IMR-90 (cell line): ENCODE data around the gene CORO1A. TPM values are rescaled to one million over a fixed set of nuclear protein-coding genes. Genes with fewer than 3 reads are reported as not detected.

Source experiments
- ATAC-seq: fragments of 200-7000 bp; cut with Tn5 transposase; 2 replicates; pipeline ENCODE4 v1.9.1; 2020; ENCODE audit warnings: low read depth, mild to moderate bottlenecking, moderate library complexity
- BruUV-seq: library from RNA; stranded (reverse); fragments of 400-500 nt; replicated peaks from 2 replicates; lab custom pipeline; 2021; lab: Mats Ljungman, UMichigan
- CTCF ChIA-PET: fragments of 300-600 bp; formaldehyde crosslinking; extraction: SDS; loops from one replicate; lab custom pipeline; 2021; ENCODE audit warnings: antibody characterized with exemption; lab: Yijun Ruan, JAX
- POLR2A ChIA-PET: fragments of 300-600 bp; sonication (Branson Sonifier 250); formaldehyde crosslinking; loops from one replicate; lab custom pipeline; 2022; ENCODE audit warnings: antibody characterized with exemption; ENCODE audit not compliant: unreplicated experiment; lab: Charles Lee
- DNase-seq: peaks from one replicate; pipeline ENCODE4 v3.0.0; 2013
- H2AFZ ChIP-seq: replicated peaks from 2 replicates; pipeline ENCODE3; 2013; ENCODE audit warnings: low read length, mild to moderate bottlenecking; ENCODE audit not compliant: poor library complexity
- H2AK5ac ChIP-seq: 2 replicates; pipeline ENCODE4 v1.6.1; 2013; ENCODE audit warnings: low read depth, low read length, inconsistent platforms
- H2AK9ac ChIP-seq: replicated peaks from 2 replicates; pipeline ENCODE3; 2013; ENCODE audit warnings: mild to moderate bottlenecking, low read depth, low read length, moderate library complexity; ENCODE audit not compliant: poor library complexity
- H2BK120ac ChIP-seq: 2 replicates; pipeline ENCODE4 v1.6.1; 2013; ENCODE audit warnings: low read depth, low read length, inconsistent platforms
- H2BK15ac ChIP-seq: 3 replicates; pipeline ENCODE4 v1.6.1; 2013; ENCODE audit warnings: low read depth, low read length, inconsistent platforms
- H2BK20ac ChIP-seq: 2 replicates; pipeline ENCODE4 v1.6.1; 2013; ENCODE audit warnings: low read depth, mild to moderate bottlenecking, inconsistent platforms, low read length, moderate library complexity
- H2BK5ac ChIP-seq: 2 replicates; pipeline ENCODE4 v1.6.1; 2013; ENCODE audit warnings: mild to moderate bottlenecking, low read depth, low read length, inconsistent platforms; ENCODE audit not compliant: poor library complexity, severe bottlenecking
- H3K14ac ChIP-seq: replicated peaks from 2 replicates; pipeline ENCODE4 v1.6.1; 2013; ENCODE audit warnings: low read depth, low read length, inconsistent platforms
- H3K18ac ChIP-seq: 2 replicates; pipeline ENCODE4 v1.6.1; 2013; ENCODE audit warnings: low read depth, low read length, control low read depth
- H3K23ac ChIP-seq: 2 replicates; pipeline ENCODE4 v1.6.1; 2013; ENCODE audit warnings: low read depth, low read length, inconsistent platforms
- H3K27ac ChIP-seq: 2 replicates; pipeline ENCODE4 v1.5.1; 2013; ENCODE audit warnings: mild to moderate bottlenecking, control low read depth, low read length; ENCODE audit not compliant: insufficient read depth
- H3K27me3 ChIP-seq: 2 replicates; pipeline ENCODE4 v1.6.1; 2013; ENCODE audit warnings: low read length; ENCODE audit not compliant: control insufficient read depth, insufficient read depth
- H3K36me3 ChIP-seq: 2 replicates; pipeline ENCODE4 v1.6.1; 2013; ENCODE audit warnings: low read length, mixed read lengths; ENCODE audit not compliant: control insufficient read depth, insufficient read depth
- H3K4ac ChIP-seq: 2 replicates; pipeline ENCODE4 v1.6.1; 2013; ENCODE audit warnings: low read depth, low read length, inconsistent platforms
- H3K4me1 ChIP-seq: 2 replicates; pipeline ENCODE4 v1.6.1; 2013; ENCODE audit warnings: low read length, mixed read lengths; ENCODE audit not compliant: control insufficient read depth, insufficient read depth
- H3K4me2 ChIP-seq: 2 replicates; pipeline ENCODE4 v1.6.1; 2013; ENCODE audit warnings: low read depth, mild to moderate bottlenecking, control low read depth, low read length, moderate library complexity
- H3K4me3 ChIP-seq: 2 replicates; pipeline ENCODE4 v1.5.1; 2013; ENCODE audit warnings: low read depth, mild to moderate bottlenecking, control low read depth, low read length, moderate library complexity; ENCODE audit not compliant: insufficient read depth
- H3K56ac ChIP-seq: 2 replicates; pipeline ENCODE4 v1.6.1; 2013; ENCODE audit warnings: low read length, inconsistent platforms; ENCODE audit not compliant: insufficient read depth; ENCODE audit errors: extremely low read depth
- H3K79me1 ChIP-seq, 2 experiments: 2 replicates each; pipeline ENCODE4 v1.6.1; 2013; ENCODE audit warnings: low read length in 2 of 2, inconsistent platforms in 1 of 2, low read depth in 1 of 2
- H3K9ac ChIP-seq: 2 replicates; pipeline ENCODE4 v1.6.1; 2013; ENCODE audit warnings: low read depth, low read length, control low read depth
- H3K9me1 ChIP-seq: 2 replicates; pipeline ENCODE4 v1.6.1; 2013; ENCODE audit warnings: low read length, inconsistent platforms; ENCODE audit not compliant: insufficient read depth
- H3K9me3 ChIP-seq: 2 replicates; pipeline ENCODE4 v1.6.1; 2013; ENCODE audit warnings: low read length; ENCODE audit not compliant: control insufficient read depth, insufficient read depth
- H4K20me1 ChIP-seq: 2 replicates; pipeline ENCODE4 v1.6.1; 2013; ENCODE audit warnings: low read length, inconsistent platforms; ENCODE audit not compliant: insufficient read depth
- H4K5ac ChIP-seq: 2 replicates; pipeline ENCODE4 v1.6.1; 2013; ENCODE audit warnings: mild to moderate bottlenecking, low read depth, low read length, control low read depth
- H4K8ac ChIP-seq, 2 experiments: 2 replicates each; pipeline ENCODE4 v1.6.1; 2013; ENCODE audit warnings: low read depth in 2 of 2, low read length in 2 of 2, control low read depth in 1 of 2, inconsistent platforms in 1 of 2
- H4K91ac ChIP-seq: 2 replicates; pipeline ENCODE4 v1.6.1; 2013; ENCODE audit warnings: low read depth, low read length, inconsistent platforms; ENCODE audit not compliant: insufficient read depth
- CEBPB ChIP-seq: IDR thresholded peaks from 2 replicates; pipeline ENCODE4 v1.6.1; 2012; ENCODE audit warnings: low read depth, low read length, improper control_type of control experiment
- WGBS, 2 experiments: methylation state at CpG; one replicate each; pipeline versions ENCODE4 v1.1.5 to v1.1.7; 2013; ENCODE audit warnings: missing lambda C conversion rate in 2 of 2; ENCODE audit not compliant: insufficient read length in 1 of 2; ENCODE audit errors: extremely low coverage in 2 of 2; 5-methylcytosine and 5-hydroxymethylcytosine counted together
- dilution Hi-C: fragments of 300-500 bp; cut with HindIII; formaldehyde crosslinking; loops from one replicate; pipeline ENCODE4 v1.14.3; 2018; ENCODE audit warnings: low sequenced_read_pairs; ENCODE audit not compliant: unreplicated experiment
- in situ Hi-C: fragments of 300-500 bp; cut with MboI; formaldehyde crosslinking; loops from 3 replicates; pipeline ENCODE4 v1.14.3; 2019; ENCODE audit warnings: low sequenced_read_pairs, inconsistent platforms, mixed read lengths
- intact Hi-C: fragments of 100-400 bp; cut with micrococcal nuclease; formaldehyde crosslinking; loops from 2 replicates; pipeline ENCODE4 v1.10.0; 2022
- polyA plus RNA-seq, 3 experiments: library from polyadenylated mRNA; depleted of rRNA; stranded (reverse); fragments of >200 nt; gene quantifications; 2 replicates each; pipeline ENCODE4 v1.2.3, GENCODE V29; 2012; ENCODE audit warnings: low replicate concordance in 1 of 3
- total RNA-seq: library from RNA; depleted of rRNA; stranded (reverse); fragments of >200 nt; gene quantifications from 2 replicates; pipeline ENCODE4 v1.2.3, GENCODE V29; 2012

CORO1A gene
- total and polyA plus RNA-seq, 2 of the 4 experiments (the other 2 are of a cell fraction), result 7.2 to 13.2 TPM

DNA sequence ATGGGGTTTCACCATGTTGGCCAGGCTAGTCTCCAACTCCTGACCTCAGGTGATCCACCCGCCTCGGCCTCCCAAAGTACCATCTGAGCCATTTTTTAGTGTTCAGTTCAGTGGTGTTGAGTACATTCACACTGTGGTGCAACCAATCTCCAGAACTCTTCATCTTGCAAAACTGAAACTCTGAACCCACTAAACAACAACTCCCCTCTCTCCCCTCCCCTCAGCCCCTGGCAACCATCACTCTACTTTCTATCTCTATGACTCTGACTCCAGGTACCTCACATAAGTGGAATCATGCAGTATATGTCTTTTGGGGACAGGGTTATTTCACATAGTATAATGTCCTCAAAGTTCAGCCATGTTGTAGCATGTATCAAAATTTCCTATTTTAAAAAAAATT, 41.7 kb upstream of the CORO1A start:
- no peak for DNase-seq
- no peak overlapping the region for H2AK5ac ChIP-seq
- H3K9me3 ChIP-seq, result no peaks in the 10 kb centered on the region
- no peaks in the 10 kb centered on the region for H3K9me1 ChIP-seq
- H2BK5ac ChIP-seq, result no peak overlapping the region
- ChIA-PET POLR2A (no interaction called here), CTCF (no interaction called here)
- H2BK15ac ChIP-seq, result no peak overlapping the region
- no peaks in the 10 kb centered on the region for H3K79me1 ChIP-seq
- no CpG with 5 or more reads among the region's 2 CpGs for WGBS, 2 experiments
- H4K91ac ChIP-seq, result no peak overlapping the region
- H3K4me2 ChIP-seq, result no peak overlapping the region
- no peak overlapping the region for H2AK9ac ChIP-seq
- in situ Hi-C loops (no loop called here), intact Hi-C loops (no loop called here), dilution Hi-C loops (no loop called here)
- H3K14ac ChIP-seq, result no peak overlapping the region
- no peak overlapping the region for H3K27ac ChIP-seq
- H2BK20ac ChIP-seq, result no peak overlapping the region
- H4K5ac ChIP-seq, result no peak overlapping the region
- TF ChIP-seq CEBPB, result no peak
- H3K36me3 ChIP-seq, result no peaks in the 10 kb centered on the region
- no peak overlapping the region for H3K18ac ChIP-seq
- no peaks in the 10 kb centered on the region for H4K20me1 ChIP-seq
- H4K8ac ChIP-seq, result no peak overlapping the region
- no peak overlapping the region for H3K4me3 ChIP-seq
- peaks cover 2% of the 10 kb centered on the region for H3K27me3 ChIP-seq
- H3K56ac ChIP-seq, result no peak overlapping the region
- H3K4me1 ChIP-seq, result no peaks in the 10 kb centered on the region
- BruUV-seq, result no TSS peak
- H2BK120ac ChIP-seq, result no peak overlapping the region
- no peak overlapping the region for H2AFZ ChIP-seq
- ATAC-seq, result no peak
- no peak overlapping the region for H3K4ac ChIP-seq
- H3K23ac ChIP-seq, result no peak overlapping the region
- no peak overlapping the region for H3K9ac ChIP-seq
